ENCODE results near the gene NDUFV1.

DNA sequence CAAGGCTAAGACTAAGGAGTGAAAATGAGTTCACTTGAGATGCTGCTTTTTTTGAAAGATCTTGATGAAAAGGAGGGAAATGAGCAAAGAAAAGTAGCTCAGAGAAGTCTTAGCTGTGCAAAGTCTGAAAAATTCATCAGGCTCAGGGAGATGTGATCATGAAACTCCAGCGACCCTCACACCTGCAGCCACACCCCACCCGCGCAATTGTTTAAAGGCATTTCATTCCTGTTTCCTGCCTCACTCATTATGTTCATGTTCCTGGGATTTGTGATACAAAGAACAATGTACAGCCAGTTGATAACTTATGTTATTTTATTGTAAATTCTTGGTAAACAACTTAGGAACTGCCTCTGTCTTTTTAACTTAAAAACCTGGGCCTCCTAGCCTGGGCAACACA lies 31.8 kb upstream of the NDUFV1 start:
- TF ChIP-seq, protein P1, sequence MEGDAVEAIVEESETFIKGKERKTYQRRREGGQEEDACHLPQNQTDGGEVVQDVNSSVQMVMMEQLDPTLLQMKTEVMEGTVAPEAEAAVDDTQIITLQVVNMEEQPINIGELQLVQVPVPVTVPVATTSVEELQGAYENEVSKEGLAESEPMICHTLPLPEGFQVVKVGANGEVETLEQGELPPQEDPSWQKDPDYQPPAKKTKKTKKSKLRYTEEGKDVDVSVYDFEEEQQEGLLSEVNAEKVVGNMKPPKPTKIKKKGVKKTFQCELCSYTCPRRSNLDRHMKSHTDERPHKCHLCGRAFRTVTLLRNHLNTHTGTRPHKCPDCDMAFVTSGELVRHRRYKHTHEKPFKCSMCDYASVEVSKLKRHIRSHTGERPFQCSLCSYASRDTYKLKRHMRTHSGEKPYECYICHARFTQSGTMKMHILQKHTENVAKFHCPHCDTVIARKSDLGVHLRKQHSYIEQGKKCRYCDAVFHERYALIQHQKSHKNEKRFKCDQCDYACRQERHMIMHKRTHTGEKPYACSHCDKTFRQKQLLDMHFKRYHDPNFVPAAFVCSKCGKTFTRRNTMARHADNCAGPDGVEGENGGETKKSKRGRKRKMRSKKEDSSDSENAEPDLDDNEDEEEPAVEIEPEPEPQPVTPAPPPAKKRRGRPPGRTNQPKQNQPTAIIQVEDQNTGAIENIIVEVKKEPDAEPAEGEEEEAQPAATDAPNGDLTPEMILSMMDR (IDR thresholded peaks at IDR 0.05 in 4 of 5, conservative IDR thresholded peaks at IDR 0.05 in 1 of 5), result no peak
- TF ChIP-seq POLR2A (IDR thresholded peaks at IDR 0.05), result no peak
